H54 (cell line): ENCODE results near the gene SERPINE1.
A peak's percentile ranks its signal among the peaks of the same experiment; 100 is the strongest.
"Not testable (repeated sequence)": the region's sequence is repeated elsewhere in the genome, so short reads cannot be mapped to it uniquely, and the experiment has no call there.

Experiments
- DNase-seq: peaks from one replicate; pipeline ENCODE4 v3.0.0; 2011; ENCODE audit warnings: low spot score, mixed read lengths; ENCODE audit not compliant: insufficient read length
- FAIRE-seq: peaks from 3 replicates; lab custom pipeline; 2011; peaks lifted over from hg19 to GRCh38; lab: Jason Lieb, UNC
- POLR2A ChIP-seq: IDR thresholded peaks from 2 replicates; pipeline ENCODE4 v1.6.1; 2011; ENCODE audit warnings: low read depth, mild to moderate bottlenecking, low read length

SERPINE1 gene

GRCh38 chr7:101094791-101095375 lies 32.0 kb upstream of the SERPINE1 start:
- no peak for DNase-seq
- TF ChIP-seq POLR2A = no peak
- no peak for FAIRE-seq

GRCh38 chr7:101096331-101096956 lies 30.5 kb upstream of the SERPINE1 start:
- FAIRE-seq (no peak), DNase-seq (no peak)
- TF ChIP-seq POLR2A = no peak

GRCh38 chr7:101096957-101097347 lies 30.0 kb upstream of the SERPINE1 start:
- no peak for FAIRE-seq
- no peak for DNase-seq
- no peak for TF ChIP-seq POLR2A

DNA sequence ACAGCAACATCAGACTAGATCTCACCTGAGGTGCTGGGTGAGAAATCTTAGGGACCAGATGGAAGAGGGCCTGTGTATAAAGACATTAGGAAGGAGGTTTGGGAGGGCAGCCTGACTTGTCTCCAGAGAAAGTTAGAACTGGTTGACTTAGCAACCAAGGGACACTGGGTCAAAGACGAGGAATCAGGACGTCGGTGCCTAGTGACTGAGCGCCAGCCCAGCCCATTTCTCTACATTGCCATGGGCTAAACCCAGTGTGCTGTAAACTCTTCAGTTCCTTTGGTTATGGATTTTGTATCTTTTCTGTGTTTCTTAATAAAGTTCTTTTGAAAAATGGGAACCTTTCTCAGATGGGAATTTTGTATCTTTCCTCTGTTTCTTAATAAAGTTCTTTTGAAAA lies 29.3 kb upstream of the SERPINE1 start:
- no peak for DNase-seq
- no peak for TF ChIP-seq POLR2A
- FAIRE-seq = no peak

- FAIRE-seq (no peak), DNase-seq (peak; percentile 86)
- peak; percentile 45; the same call in 1 of the 2 replicates for TF ChIP-seq POLR2A
These were observed 26.7 kb upstream of the SERPINE1 start for GRCh38 chr7:101099969-101100781.

DNA sequence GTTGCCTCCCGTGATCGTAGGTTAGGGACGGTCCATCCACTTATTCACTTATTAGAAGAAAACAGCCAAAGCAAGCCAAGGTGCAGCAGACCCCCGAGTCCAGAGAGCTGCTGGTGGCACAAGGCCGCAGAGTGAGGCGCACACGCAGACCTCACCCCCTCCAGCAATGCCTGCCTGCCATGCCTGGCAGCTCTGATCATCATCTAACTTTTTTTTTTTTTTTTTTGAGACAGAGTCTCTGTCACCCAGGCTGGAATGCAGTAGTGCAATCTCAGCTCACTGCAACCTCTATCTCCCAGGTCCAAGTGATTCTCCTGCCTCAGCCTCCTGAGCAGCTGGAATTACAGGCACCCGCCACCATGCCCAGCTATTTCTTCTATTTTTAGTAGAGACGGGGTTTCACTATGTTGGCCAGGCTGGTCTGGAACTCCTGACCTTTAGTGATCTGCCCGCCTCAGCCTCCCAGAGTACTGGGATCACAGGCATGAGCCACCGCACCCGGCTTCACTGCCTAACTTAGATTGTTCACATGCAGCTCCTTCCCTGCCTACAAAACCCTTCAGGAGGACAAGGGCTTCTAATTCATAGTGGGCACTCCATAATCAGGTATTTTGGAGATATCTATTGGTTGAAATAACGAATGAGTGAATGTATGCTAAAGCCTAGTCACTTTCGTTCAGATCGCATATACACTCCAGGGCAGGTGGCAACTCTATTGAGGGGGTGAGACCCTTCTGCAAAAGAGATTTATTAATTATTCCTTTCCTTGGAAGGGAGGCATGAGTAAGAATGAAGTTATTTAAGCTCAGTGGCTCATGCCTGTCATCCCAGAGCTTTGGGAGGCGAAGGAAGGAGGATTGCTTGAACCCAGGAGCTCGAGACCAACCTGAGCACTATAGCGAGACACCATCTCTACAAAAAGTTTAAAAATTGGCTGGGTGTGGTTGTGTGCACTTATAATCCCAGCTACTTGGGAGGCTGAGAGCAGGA lies 25.8 kb upstream of the SERPINE1 start:
- FAIRE-seq (no peak), DNase-seq (no peak)
- TF ChIP-seq POLR2A = no peak

- no peak for FAIRE-seq
- no peak for DNase-seq
- no peak for TF ChIP-seq POLR2A
These were observed 24.9 kb upstream of the SERPINE1 start for GRCh38 chr7:101102026-101102425.

DNA sequence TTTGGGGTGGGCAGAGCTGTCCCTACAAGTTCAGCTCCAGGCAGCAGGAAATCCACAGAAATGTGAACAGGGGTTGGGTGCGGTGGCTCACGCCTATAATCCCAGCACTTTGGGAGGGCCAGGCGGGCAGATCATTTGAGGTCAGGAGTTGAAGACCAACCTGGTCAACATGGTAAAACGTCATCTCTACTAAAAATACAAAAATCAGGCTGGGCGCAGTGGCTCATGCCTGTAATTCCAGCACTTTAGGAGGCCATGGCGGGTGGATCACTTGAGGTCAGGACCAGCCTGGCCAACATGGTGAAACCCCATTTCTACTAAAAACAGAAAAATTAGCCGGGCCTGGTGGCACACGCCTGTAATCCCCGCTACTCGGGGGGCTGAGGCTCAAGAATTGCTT lies 23.2 kb upstream of the SERPINE1 start:
- DNase-seq, FAIRE-seq: not testable (repeated sequence)

DNA sequence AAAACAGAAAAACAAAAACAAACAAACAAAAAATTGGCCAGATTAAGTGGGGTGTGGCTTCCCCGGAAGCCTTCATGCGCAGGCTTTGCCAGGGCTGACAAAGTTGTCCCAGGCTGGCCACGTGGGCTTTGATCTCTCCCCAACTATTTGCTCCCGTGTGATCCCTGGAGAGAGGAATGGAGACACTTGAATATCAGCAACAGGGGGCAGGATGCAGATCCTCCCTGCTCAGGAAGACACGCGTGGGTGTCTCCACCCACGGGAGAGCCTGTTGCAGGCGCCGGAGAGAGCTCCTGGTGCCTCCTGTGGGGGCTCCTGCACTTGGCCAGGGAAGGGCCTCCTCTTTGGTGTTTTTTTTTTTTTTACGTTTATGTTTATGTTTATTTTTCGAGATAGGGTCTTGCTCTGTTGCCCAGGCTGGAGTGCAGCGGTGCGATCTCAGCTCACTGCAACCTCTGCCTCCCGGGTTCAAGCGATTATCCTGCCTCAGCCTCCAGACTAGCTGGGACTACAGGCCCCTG lies 22.7 kb upstream of the SERPINE1 start:
- DNase-seq (no peak), FAIRE-seq (no peak)
- no peak for TF ChIP-seq POLR2A

- DNase-seq (no peak), FAIRE-seq (no peak)
- no peak for TF ChIP-seq POLR2A
These were observed 22.1 kb upstream of the SERPINE1 start for GRCh38 chr7:101104799-101105198.

DNA sequence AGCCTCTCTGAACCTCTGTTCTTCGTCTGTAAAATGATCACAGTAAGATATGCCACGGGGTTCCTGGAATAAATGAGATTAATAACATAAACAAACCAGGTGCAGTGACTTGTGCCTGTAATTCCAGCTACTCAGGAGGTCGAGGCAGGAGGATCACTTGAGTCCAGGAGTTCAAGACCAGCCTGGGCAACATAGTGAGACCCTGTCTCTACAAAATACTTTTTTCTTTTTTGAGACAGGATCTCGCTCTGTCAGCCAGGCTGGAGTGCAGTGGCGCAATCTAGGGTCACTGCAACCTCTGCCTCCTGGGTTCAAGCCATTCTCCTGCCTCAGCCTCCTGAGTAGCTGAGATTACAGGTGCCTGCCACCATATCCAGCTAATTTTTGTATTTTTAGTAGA lies 21.7 kb upstream of the SERPINE1 start:
- DNase-seq, FAIRE-seq: not testable (repeated sequence)

- no peak for TF ChIP-seq POLR2A
- DNase-seq = no peak
These were observed 20.5 kb upstream of the SERPINE1 start for GRCh38 chr7:101106386-101106785.

DNA sequence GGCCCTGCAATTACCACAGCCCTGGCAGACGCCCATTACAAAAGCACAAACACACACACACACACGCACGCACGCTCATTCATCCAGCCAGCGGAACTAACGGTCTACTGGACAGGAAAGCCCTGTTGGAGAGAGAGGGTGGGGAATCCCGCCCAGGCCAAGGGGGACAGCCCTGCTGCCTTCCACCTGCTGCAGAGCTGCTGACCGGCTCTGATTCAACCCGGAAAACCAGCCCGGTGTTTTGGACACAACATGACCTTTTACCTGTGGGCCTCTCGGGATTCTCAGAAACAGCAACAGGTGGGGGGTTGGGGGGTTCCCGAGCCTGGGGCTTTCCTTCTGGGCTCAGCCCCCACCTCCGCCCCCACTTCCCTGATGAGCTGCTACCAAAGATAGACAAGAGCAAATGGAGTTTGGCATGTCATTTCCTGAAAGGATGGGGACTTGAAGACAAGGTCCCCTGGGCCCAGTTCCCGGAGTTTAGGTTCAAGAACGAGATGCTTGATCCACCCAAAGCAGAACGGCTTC lies 18.5 kb upstream of the SERPINE1 start:
- FAIRE-seq (no peak), DNase-seq (no peak)
- no peak for TF ChIP-seq POLR2A

More at GRCh38 chr7:101106386-101106785, 20.5 kb upstream of the SERPINE1 start:
- no peak for FAIRE-seq
